ENCODE data around the gene STAP1. TPM values are rescaled to one million over a fixed set of nuclear protein-coding genes. Genes with fewer than 3 reads are reported as not detected.

STAP1 gene, protein sequence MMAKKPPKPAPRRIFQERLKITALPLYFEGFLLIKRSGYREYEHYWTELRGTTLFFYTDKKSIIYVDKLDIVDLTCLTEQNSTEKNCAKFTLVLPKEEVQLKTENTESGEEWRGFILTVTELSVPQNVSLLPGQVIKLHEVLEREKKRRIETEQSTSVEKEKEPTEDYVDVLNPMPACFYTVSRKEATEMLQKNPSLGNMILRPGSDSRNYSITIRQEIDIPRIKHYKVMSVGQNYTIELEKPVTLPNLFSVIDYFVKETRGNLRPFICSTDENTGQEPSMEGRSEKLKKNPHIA
- polyA plus RNA-seq (not detected in 3 replicates), polyA minus RNA-seq (not detected in 3 replicates)
- polyA plus RNA-seq (2011; ENCODE audit: low read depth): not detected
- polyA plus RNA-seq (2011; cell fraction: cytosol; rRNA removed): not detected in 2 replicates
- polyA plus RNA-seq (2011; cell fraction: nucleus; rRNA removed): not detected in 2 replicates
- not detected in 2 replicates for polyA plus RNA-seq (2012; ENCODE audit: low replicate concordance)
- not detected for polyA minus RNA-seq (2011; cell fraction: cytosol; rRNA and poly(A)+ RNA removed)
- not detected in 2 replicates for polyA minus RNA-seq (2011; cell fraction: nucleus; rRNA and poly(A)+ RNA removed)

DNA sequence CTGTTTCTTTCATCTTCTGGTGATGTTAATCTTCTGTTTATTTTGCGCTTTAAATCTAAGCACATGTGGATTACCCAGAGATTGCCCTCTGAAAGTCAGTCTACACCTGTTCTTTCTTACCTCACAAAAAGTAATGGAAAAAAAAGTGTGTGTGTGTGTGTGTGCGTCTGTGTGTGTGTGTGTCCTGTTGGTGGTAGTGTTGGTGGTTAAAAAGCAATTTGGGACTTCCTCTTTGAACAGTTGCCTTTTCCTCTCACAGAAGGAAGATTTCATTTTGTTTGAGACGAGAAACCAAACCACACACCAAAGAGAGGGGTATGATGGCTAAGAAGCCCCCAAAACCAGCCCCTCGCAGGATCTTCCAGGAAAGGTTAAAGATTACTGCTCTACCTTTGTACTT is at the start of gene STAP1:
TSS of gene STAP1 (plus strand) at position 235 of the 400 bp plus-strand sequence. CDS start at position 318, 83 bp downstream.
- Histone ChIP-seq H3K9me1 (ENCODE audit: control insufficient read depth, extremely low read depth, insufficient read depth, low read length) (no peaks in the 10 kb centered on the region), H3K27ac (ENCODE audit: control insufficient read depth, insufficient read depth, low read length) (no peak within 1 kb of the TSS), H3K9me3 (ENCODE audit: control insufficient read depth, low read depth, low read length) (no peaks in the 10 kb centered on the region), H2AFZ (ENCODE audit: control insufficient read depth, low read length) (no peak within 1 kb of the TSS), H3K4me3 (ENCODE audit: control insufficient read depth in 2 of 3, extremely low read depth in 1 of 3, insufficient read depth in 2 of 3, low read depth in 1 of 3, low read length in 3 of 3) (no peak within 1 kb of the TSS), H3K9ac (ENCODE audit: control insufficient read depth, extremely low read depth, insufficient read depth, low read length) (no peak within 1 kb of the TSS), H3K27me3 (ENCODE audit: control insufficient read depth, extremely low read depth, insufficient read depth, low read length) (no peaks in the 10 kb centered on the region), H3K4me1 (ENCODE audit: control insufficient read depth, extremely low read depth, insufficient read depth, low read length) (no peaks in the 10 kb centered on the region), H3K36me3 (ENCODE audit: control insufficient read depth in 2 of 2, extremely low read depth in 1 of 2, insufficient read depth in 2 of 2, low read length in 2 of 2) (no peaks in the 10 kb centered on the region), H3K79me2 (ENCODE audit: control insufficient read depth, insufficient read depth, low read length) (no peaks in the 10 kb centered on the region), H4K20me1 (ENCODE audit: control insufficient read depth, extremely low read depth, insufficient read depth, low read length) (no peaks in the 10 kb centered on the region), H3K4me2 (ENCODE audit: control insufficient read depth, extremely low read depth, insufficient read depth, low read depth, low read length) (no peak within 1 kb of the TSS)
- dilution Hi-C loops (cut with MboI; ENCODE audit: extremely low pct_ligation_motif_present, low sequenced_read_pairs): no loop called here
- FAIRE-seq (no peak), DNase-seq (ENCODE audit: low read depth, low spot score) (no peak)
- TF ChIP-seq, protein P1, sequence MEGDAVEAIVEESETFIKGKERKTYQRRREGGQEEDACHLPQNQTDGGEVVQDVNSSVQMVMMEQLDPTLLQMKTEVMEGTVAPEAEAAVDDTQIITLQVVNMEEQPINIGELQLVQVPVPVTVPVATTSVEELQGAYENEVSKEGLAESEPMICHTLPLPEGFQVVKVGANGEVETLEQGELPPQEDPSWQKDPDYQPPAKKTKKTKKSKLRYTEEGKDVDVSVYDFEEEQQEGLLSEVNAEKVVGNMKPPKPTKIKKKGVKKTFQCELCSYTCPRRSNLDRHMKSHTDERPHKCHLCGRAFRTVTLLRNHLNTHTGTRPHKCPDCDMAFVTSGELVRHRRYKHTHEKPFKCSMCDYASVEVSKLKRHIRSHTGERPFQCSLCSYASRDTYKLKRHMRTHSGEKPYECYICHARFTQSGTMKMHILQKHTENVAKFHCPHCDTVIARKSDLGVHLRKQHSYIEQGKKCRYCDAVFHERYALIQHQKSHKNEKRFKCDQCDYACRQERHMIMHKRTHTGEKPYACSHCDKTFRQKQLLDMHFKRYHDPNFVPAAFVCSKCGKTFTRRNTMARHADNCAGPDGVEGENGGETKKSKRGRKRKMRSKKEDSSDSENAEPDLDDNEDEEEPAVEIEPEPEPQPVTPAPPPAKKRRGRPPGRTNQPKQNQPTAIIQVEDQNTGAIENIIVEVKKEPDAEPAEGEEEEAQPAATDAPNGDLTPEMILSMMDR (optimal IDR thresholded peaks at IDR 0.05 in 1 of 3, IDR thresholded peaks at IDR 0.05 in 1 of 3, conservative IDR thresholded peaks at IDR 0.05 in 1 of 3; ENCODE audit: extremely low read depth in 1 of 3, insufficient read depth in 2 of 3, low read length in 3 of 3): no peak
- TF ChIP-seq EZH2 (IDR thresholded peaks at IDR 0.05; ENCODE audit: low read length): no peak

DNA sequence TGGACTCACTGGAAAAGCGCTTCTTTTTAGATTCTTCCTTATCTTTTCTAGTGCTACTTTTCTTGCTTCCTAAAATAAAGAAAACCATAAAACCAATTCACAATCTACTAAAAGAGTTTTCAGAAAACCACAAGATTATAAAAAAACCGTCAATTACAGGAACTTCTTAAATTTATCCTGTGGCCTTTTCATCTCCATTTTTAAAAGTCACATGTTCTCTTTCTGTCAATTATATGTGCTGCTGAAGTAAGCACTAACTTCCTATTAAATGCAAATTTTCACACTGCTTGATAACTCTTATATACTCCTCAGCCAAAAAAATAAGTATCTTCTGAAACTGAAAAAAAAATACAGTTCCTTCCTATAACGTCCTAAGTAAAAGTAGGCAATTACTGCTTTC is 46.0 kb upstream of the STAP1 start:
- no peak overlapping the region for H3K4me3 ChIP-seq (ENCODE audit: control insufficient read depth in 2 of 3, extremely low read depth in 1 of 3, insufficient read depth in 2 of 3, low read depth in 1 of 3, low read length in 3 of 3)
- no peaks in the 10 kb centered on the region for H3K27me3 ChIP-seq (ENCODE audit: control insufficient read depth, extremely low read depth, insufficient read depth, low read length)
- no peaks in the 10 kb centered on the region for H3K79me2 ChIP-seq (ENCODE audit: control insufficient read depth, insufficient read depth, low read length)
- TF ChIP-seq, protein P1 (optimal IDR thresholded peaks at IDR 0.05 in 1 of 3, IDR thresholded peaks at IDR 0.05 in 1 of 3, conservative IDR thresholded peaks at IDR 0.05 in 1 of 3; ENCODE audit: extremely low read depth in 1 of 3, insufficient read depth in 2 of 3, low read length in 3 of 3): no peak
- H2AFZ ChIP-seq (ENCODE audit: control insufficient read depth, low read length): no peak overlapping the region
- no peaks in the 10 kb centered on the region for H4K20me1 ChIP-seq (ENCODE audit: control insufficient read depth, extremely low read depth, insufficient read depth, low read length)
- no peak for DNase-seq (ENCODE audit: low read depth, low spot score)
- no peak for FAIRE-seq
- H3K36me3 ChIP-seq (ENCODE audit: control insufficient read depth in 2 of 2, extremely low read depth in 1 of 2, insufficient read depth in 2 of 2, low read length in 2 of 2): peaks cover 6 to 8% of the 10 kb centered on the region in 2 experiments
- H3K9ac ChIP-seq (ENCODE audit: control insufficient read depth, extremely low read depth, insufficient read depth, low read length): no peak overlapping the region
- H3K9me3 ChIP-seq (ENCODE audit: control insufficient read depth, low read depth, low read length): no peaks in the 10 kb centered on the region
- no peak overlapping the region for H3K4me2 ChIP-seq (ENCODE audit: control insufficient read depth, extremely low read depth, insufficient read depth, low read depth, low read length)
- no peak overlapping the region for H3K27ac ChIP-seq (ENCODE audit: control insufficient read depth, insufficient read depth, low read length)
- dilution Hi-C loops (cut with MboI; ENCODE audit: extremely low pct_ligation_motif_present, low sequenced_read_pairs): no loop called here
- no peaks in the 10 kb centered on the region for H3K4me1 ChIP-seq (ENCODE audit: control insufficient read depth, extremely low read depth, insufficient read depth, low read length)
- no peaks in the 10 kb centered on the region for H3K9me1 ChIP-seq (ENCODE audit: control insufficient read depth, extremely low read depth, insufficient read depth, low read length)
